Mesodermal cell (in vitro differentiated cells): ENCODE data around the gene PLA2G15. TPM values are rescaled to one million over a fixed set of nuclear protein-coding genes. Genes with fewer than 3 reads are reported as not detected.

Experiments
- H3K27ac ChIP-seq: 2 replicates; pipeline ENCODE4 v1.7.0; 2013; ENCODE audit warnings: mild to moderate bottlenecking, low read depth, low read length, moderate library complexity; ENCODE audit not compliant: severe bottlenecking
- H3K36me3 ChIP-seq: 2 replicates; pipeline ENCODE4 v1.7.1; 2013; ENCODE audit warnings: mild to moderate bottlenecking, low read length, moderate library complexity; ENCODE audit not compliant: control insufficient read depth, insufficient read depth
- H3K4me1 ChIP-seq: one replicate; pipeline ENCODE4 v1.7.1; 2013; ENCODE audit warnings: mild to moderate bottlenecking, low read length; ENCODE audit not compliant: insufficient read depth, control insufficient read depth, poor library complexity, severe bottlenecking
- H3K4me3 ChIP-seq: 2 replicates; pipeline ENCODE4 v1.7.0; 2013; ENCODE audit warnings: low read length, control low read depth, mild to moderate bottlenecking; ENCODE audit not compliant: insufficient read depth, poor library complexity, severe bottlenecking; ENCODE audit errors: extremely low read depth
- H3K9me3 ChIP-seq: 2 replicates; pipeline ENCODE4 v1.7.1; 2013; ENCODE audit warnings: mild to moderate bottlenecking, low read length, moderate library complexity; ENCODE audit not compliant: control insufficient read depth
- WGBS, 2 experiments: methylation state at CpG; one replicate each; pipeline ENCODE4 v1.1.5; 2013; ENCODE audit warnings: missing lambda C conversion rate in 2 of 2; ENCODE audit not compliant: insufficient coverage in 2 of 2; 5-methylcytosine and 5-hydroxymethylcytosine counted together
- polyA plus RNA-seq, 2 experiments: library from polyadenylated mRNA; stranded (reverse); fragments of 50-300 nt; gene quantifications; one replicate each; pipeline ENCODE4 v1.2.3, GENCODE V29; 2013

Gene PLA2G15, protein sequence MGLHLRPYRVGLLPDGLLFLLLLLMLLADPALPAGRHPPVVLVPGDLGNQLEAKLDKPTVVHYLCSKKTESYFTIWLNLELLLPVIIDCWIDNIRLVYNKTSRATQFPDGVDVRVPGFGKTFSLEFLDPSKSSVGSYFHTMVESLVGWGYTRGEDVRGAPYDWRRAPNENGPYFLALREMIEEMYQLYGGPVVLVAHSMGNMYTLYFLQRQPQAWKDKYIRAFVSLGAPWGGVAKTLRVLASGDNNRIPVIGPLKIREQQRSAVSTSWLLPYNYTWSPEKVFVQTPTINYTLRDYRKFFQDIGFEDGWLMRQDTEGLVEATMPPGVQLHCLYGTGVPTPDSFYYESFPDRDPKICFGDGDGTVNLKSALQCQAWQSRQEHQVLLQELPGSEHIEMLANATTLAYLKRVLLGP
- 13.2 TPM for polyA plus RNA-seq (2013, experiment 1 of 2)
- 11.7 TPM for polyA plus RNA-seq (2013, experiment 2 of 2)

DNA sequence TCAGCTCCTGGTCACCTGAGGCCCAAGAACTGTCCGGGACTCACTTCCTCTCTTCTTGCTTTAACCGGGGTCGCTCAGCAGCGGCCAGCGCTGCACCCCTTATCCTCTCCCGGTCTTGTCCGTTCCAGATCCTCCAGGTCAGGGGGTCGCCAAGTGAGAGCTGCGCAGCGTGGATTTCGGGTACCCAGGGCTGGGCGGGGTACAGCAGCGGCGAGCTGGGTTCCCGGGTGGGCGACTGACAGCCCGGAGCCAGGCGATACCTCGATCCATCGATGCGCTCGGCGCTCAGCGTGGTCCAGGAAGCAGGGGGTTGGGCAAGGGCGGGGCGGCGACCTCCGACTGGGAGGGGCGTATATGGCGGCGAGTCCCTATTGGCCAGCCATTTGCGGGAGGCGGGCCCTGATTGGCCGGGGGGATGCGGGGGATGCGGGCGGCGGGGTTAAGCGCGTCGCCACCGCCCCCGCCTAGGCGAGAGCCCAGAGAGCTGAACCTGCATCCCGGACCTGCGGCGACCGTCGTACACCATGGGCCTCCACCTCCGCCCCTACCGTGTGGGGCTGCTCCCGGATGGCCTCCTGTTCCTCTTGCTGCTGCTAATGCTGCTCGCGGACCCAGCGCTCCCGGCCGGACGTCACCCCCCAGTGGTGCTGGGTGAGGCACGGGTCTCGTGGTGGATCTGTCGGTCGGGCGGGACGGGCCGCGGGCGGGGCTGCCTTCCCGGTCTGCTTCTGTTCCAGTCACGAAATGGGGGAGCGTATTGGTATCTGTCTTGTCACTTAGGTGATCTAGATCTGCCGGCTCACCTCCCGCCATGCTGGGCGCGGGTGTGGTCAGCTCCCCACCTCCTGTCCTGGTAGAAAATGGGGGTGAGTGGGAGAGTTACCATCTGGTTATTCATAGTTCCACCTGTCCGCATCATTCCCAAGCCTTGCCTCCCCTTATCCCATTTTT is at the start of gene PLA2G15:
Gene PLA2G15 (plus strand): TSS at position 471 of the 951 bp plus-strand sequence. CDS start 54 bp downstream, at position 525.
- H3K4me3 ChIP-seq, result peak within 1 kb of the TSS; percentile 80
- no peaks in the 10 kb centered on the region for H3K9me3 ChIP-seq
- peaks cover 7% of the 10 kb centered on the region for H3K36me3 ChIP-seq
- H3K27ac ChIP-seq, result no peak within 1 kb of the TSS
- no peaks in the 10 kb centered on the region for H3K4me1 ChIP-seq
- WGBS, 2 experiments, result 0 to 1% methylated on average over 60 to 69 of the region's 75 CpGs

DNA sequence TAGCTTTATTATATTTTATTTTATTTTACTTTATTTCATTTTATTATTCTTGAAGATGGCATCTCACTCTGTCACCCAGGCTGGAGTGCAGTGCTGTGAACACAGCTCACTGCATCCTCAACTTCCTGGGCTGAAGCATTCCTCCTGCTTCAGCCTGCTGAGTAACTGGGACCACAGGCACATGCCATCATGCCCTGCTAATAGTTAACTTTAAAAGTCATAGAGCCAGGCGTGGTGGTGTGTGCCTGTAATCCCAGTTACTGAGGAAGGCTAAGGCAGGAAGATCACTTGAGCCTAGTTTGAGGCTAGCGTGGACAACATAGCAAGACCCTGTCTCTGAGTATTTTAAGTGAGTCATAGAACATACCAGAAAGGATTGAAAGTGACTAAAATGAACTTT is 47.9 kb upstream of the PLA2G15 start:
- peaks cover 2% of the 10 kb centered on the region for H3K4me1 ChIP-seq
- peaks cover 21% of the 10 kb centered on the region for H3K36me3 ChIP-seq
- H3K9me3 ChIP-seq, result no peaks in the 10 kb centered on the region
- no peak overlapping the region for H3K4me3 ChIP-seq
- WGBS, 2 experiments, result 85 to 96% methylated on average over 2 of the region's 2 CpGs
- H3K27ac ChIP-seq, result no peak overlapping the region

DNA sequence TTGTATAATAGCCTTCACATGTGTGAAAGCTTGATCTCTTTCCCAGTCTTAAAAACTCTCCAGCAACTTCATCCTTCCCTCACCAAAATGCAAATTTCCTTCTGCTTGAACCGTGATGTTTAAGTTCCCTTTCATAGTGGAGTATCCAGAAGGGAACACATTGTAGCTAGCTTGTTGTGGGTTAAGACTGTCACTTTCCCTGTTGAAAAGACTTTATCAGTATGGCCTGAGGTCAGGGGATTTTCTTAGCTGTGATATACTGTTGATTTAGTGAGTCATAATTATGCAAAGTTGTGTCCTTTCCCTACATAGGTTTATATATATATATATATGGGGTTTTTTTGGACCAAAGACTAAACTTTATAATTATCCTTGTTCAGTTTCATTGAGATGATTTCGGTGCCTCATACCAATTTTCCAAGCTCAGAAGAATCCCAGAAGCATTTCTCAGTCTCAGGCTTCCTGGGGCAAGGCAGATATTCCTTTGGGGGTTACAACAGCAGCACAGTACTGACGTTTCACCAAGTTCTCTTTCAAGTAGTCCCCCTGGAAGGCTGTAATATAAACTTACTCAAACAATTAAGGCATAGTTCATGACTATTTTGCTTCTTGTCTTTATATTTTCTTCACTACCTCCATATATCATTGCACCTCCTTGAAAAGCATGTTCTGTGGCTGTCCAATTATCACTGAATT is 44.9 kb upstream of the PLA2G15 start:
- H3K4me3 ChIP-seq, result no peak overlapping the region
- no peak overlapping the region for H3K27ac ChIP-seq
- peaks cover 8% of the 10 kb centered on the region for H3K36me3 ChIP-seq
- 60 to 93% methylated on average over 1 to 2 of the region's 3 CpGs for WGBS, 2 experiments
- no peaks in the 10 kb centered on the region for H3K9me3 ChIP-seq
- peaks cover 2% of the 10 kb centered on the region for H3K4me1 ChIP-seq

DNA sequence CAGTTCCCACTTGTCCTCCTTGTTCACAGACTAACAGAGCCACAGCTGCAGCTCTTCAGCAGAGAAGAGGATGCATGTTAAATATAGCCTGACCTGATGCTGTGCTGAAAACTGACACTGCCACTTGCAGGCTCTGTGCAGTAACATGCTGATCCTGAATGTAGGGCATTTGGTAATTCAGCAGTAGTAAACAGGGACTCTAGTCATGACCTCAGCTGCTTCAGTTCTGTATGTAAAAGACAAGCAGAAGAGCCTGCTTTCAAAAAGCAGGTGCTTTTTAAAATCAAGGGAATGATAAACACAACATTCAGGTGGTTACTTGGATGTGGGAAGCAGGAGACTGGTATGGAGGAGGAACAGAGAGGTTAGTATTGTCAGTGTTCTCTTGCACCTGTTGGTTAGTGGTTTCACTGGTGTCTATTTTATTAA is 43.1 kb upstream of the PLA2G15 start:
- Histone ChIP-seq H3K4me3 (no peak overlapping the region), H3K27ac (no peak overlapping the region), H3K9me3 (no peaks in the 10 kb centered on the region), H3K36me3 (peaks cover 12% of the 10 kb centered on the region), H3K4me1 (peaks cover 2% of the 10 kb centered on the region)

DNA sequence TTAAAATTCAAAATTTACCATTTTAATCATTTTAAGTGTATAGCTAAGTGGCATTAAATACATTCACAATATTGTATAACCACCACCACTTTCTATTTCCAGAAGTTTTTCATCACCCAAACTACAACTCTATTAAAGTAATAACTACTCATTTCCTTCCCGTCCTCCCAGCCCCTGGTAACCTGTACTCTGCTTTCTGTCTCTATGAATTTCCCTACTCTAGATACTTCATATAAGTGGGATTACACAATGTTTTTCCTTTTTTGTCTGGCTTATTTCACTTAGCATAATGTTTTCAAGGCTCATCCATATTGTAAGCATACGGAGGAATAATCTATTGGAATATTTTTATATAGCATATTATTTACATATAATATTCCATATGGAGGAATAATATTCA is 38.9 kb upstream of the PLA2G15 start:
- H3K9me3 ChIP-seq, result no peaks in the 10 kb centered on the region
- H3K27ac ChIP-seq, result no peak overlapping the region
- 100% methylated on average over 1 of the region's 2 CpGs for WGBS, 2 experiments
- peaks cover 17% of the 10 kb centered on the region for H3K36me3 ChIP-seq
- H3K4me3 ChIP-seq, result no peak overlapping the region
- no peaks in the 10 kb centered on the region for H3K4me1 ChIP-seq

DNA sequence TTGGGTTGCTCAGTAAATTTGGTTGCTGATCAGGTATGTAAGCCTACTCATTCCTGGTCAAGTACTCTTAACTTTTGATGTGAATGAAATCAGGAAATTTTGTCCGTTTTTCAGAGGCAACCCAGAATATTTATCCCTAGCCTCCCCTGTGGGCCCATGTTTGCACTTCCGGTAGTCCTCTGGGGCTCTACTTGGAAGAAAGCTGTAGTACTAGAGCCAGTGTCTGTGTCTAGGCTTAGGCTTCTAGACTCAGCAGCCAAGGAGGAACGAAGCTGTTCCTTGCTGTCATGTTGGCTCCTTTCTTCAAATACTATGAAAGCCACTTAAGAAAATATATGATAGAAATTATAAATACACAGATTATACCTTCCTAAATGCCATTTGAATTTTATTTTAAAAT is 30.4 kb upstream of the PLA2G15 start:
- peaks cover 4% of the 10 kb centered on the region for H3K36me3 ChIP-seq
- H3K4me1 ChIP-seq, result no peaks in the 10 kb centered on the region
- H3K9me3 ChIP-seq, result no peaks in the 10 kb centered on the region
- no peak overlapping the region for H3K27ac ChIP-seq
- WGBS, 2 experiments, result 83% methylated on average over 2 of the region's 3 CpGs; no CpG with 5 or more reads in 1 of the 2 experiments
- no peak overlapping the region for H3K4me3 ChIP-seq

DNA sequence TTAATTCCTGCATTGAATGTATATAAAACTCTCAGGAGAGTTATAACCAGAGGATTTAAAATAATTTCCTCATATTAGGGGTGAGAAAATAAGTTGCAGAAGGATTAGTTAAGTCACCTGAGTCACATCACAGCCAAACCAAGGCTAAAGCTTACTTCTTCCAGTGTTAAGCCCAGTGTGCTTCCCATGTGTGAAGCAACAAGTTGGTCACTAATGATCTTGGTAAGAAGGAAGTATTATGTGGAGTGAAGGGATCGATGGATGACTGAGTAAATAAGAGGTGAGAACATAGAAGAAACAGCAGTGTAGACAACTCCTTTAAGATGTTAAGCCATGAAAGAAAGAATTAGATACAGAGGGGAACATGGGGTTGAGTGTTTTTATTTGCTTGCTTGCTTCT is 29.9 kb upstream of the PLA2G15 start:
- H3K9me3 ChIP-seq, result no peaks in the 10 kb centered on the region
- no peak overlapping the region for H3K4me3 ChIP-seq
- H3K36me3 ChIP-seq, result peaks cover 3% of the 10 kb centered on the region
- 89 to 100% methylated on average over 1 of the region's 1 CpG for WGBS, 2 experiments
- no peaks in the 10 kb centered on the region for H3K4me1 ChIP-seq
- H3K27ac ChIP-seq, result no peak overlapping the region

DNA sequence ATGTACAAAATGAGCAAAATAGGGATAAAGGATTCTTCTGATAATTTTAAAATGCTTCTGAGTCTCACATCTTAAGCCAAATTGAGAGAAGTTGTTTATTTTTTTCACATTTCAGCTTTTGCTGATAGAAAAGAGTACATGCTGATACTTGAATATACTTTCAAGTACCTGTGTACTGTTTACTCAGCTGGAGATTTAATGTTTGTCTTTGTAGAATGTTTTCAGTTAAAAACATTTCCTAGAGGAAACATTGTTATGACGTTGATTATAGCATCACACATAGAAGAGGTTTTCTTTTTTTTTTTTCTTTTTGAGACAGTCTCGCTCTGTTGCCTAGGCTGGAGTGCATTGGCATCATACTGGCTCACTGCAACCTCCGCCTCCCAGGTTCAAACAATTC is 28.9 kb upstream of the PLA2G15 start:
- no peak overlapping the region for H3K27ac ChIP-seq
- no peak overlapping the region for H3K4me3 ChIP-seq
- H3K4me1 ChIP-seq, result no peaks in the 10 kb centered on the region
- H3K9me3 ChIP-seq, result no peaks in the 10 kb centered on the region
- H3K36me3 ChIP-seq, result peaks cover 3% of the 10 kb centered on the region
- 80% methylated on average over 1 of the region's 3 CpGs; no CpG with 5 or more reads in 1 of the 2 experiments for WGBS, 2 experiments

DNA sequence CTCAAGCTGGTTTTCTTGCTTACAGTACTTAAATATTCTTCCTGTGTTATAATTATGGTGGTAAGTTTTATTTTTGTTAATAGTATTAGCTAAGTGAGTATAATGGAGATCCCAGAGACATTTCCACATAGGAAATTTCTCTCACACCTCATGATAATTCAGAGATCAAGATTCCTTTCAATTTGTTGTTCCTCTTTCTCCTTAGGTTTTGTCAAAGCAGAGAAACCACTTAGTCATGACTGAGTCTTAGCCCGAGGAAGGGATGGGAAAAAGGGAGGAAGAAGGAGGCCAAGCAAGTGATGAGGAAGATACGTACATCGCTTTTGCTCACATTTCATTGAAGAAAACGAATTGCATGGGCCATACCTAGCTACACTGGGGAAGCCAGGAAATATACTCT is 27.7 kb upstream of the PLA2G15 start:
- no peak overlapping the region for H3K4me3 ChIP-seq
- peaks cover 3% of the 10 kb centered on the region for H3K36me3 ChIP-seq
- no peaks in the 10 kb centered on the region for H3K4me1 ChIP-seq
- no peaks in the 10 kb centered on the region for H3K9me3 ChIP-seq
- H3K27ac ChIP-seq, result no peak overlapping the region
- WGBS, 2 experiments, result 94 to 100% methylated on average over 4 of the region's 4 CpGs

DNA sequence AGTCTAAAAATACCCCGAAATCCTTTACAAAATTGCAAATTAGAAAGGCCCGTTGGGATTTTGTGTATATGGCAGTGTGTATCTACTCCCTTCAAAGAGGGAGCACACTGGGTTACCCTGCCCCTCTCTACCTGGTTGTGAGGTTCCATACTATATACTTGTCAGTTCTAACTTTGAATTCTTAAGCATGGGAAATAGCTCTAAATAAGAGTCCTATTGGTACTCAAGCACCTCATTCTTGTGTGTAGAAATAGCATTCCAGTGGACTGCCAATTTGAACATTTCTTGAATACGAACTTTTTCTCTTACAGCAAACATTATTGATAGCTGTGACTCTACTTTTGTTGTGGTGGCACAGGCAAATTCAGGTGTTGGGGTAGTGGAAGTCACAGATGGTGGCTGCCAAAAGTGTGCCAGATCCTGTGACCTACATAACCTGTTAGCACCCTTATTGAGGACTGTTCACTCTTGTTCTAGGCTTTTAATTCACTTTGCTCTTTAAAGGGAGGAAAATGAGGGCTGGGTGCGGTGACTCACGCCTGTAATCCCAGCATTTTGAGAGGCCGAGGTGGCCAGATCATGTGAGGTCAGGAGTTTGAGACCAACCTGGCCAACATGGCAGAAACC is 25.3 kb upstream of the PLA2G15 start:
- Histone ChIP-seq H3K4me1 (no peaks in the 10 kb centered on the region), H3K4me3 (no peak overlapping the region), H3K9me3 (no peaks in the 10 kb centered on the region), H3K27ac (no peak overlapping the region), H3K36me3 (peaks cover under 1% of the 10 kb centered on the region)
- WGBS, 2 experiments, result 84 to 90% methylated on average over 3 to 5 of the region's 6 CpGs
